ENCODE results near the gene FSCN2.

Gene FSCN2

GRCh38 chr17:81527591-81528383 lies at the start of gene FSCN2:
Gene FSCN2 (plus strand): TSS chr17:81528377. CDS start chr17:81528532, 155 bp downstream.
- no peak for DNase-seq (ENCODE audit: low read depth)

- DNase-seq (ENCODE audit: low read depth): no peak
Observed at GRCh38 chr17:81479175-81480071, 48.8 kb upstream of the FSCN2 start.

GRCh38 chr17:81480140-81481072 lies 47.8 kb upstream of the FSCN2 start:
- no peak for DNase-seq (ENCODE audit: low read depth)

GRCh38 chr17:81481073-81481799 lies 46.9 kb upstream of the FSCN2 start:
- peak; percentile 36 for DNase-seq (ENCODE audit: low read depth)

GRCh38 chr17:81481815-81482505 lies 46.2 kb upstream of the FSCN2 start:
- no peak for DNase-seq (ENCODE audit: low read depth)

- DNase-seq (ENCODE audit: low read depth): no peak
Observed at GRCh38 chr17:81482673-81483072, 45.5 kb upstream of the FSCN2 start.

GRCh38 chr17:81483085-81483861 lies 44.9 kb upstream of the FSCN2 start:
- DNase-seq (ENCODE audit: low read depth): no peak

GRCh38 chr17:81483862-81484194 lies 44.3 kb upstream of the FSCN2 start:
- no peak for DNase-seq (ENCODE audit: low read depth)

- DNase-seq (ENCODE audit: low read depth): peak; percentile 77
Observed at GRCh38 chr17:81484195-81484979, 43.8 kb upstream of the FSCN2 start.

GRCh38 chr17:81486199-81486810 lies 41.9 kb upstream of the FSCN2 start:
- DNase-seq (ENCODE audit: low read depth): no peak

- no peak for DNase-seq (ENCODE audit: low read depth)
Observed at GRCh38 chr17:81487089-81487486, 41.1 kb upstream of the FSCN2 start.

GRCh38 chr17:81487487-81488275 lies 40.5 kb upstream of the FSCN2 start:
- DNase-seq (ENCODE audit: low read depth): peak; percentile 66

GRCh38 chr17:81488276-81488860 lies 39.8 kb upstream of the FSCN2 start:
- DNase-seq (ENCODE audit: low read depth): no peak

GRCh38 chr17:81489012-81489997 lies 38.9 kb upstream of the FSCN2 start:
- DNase-seq (ENCODE audit: low read depth): no peak

GRCh38 chr17:81489998-81490992 lies 37.9 kb upstream of the FSCN2 start:
- DNase-seq (ENCODE audit: low read depth): no peak
